GM12872 (cell line): ENCODE results near the gene PROK1.

Experiments
- TF ChIP-seq, protein P1 (sequence below): IDR thresholded peaks from 3 replicates; pipeline ENCODE4 v1.5.1; 2011; ENCODE audit warnings: low read depth, mild to moderate bottlenecking, low read length, moderate library complexity; ENCODE audit not compliant: insufficient read depth

The PROK1 gene

DNA sequence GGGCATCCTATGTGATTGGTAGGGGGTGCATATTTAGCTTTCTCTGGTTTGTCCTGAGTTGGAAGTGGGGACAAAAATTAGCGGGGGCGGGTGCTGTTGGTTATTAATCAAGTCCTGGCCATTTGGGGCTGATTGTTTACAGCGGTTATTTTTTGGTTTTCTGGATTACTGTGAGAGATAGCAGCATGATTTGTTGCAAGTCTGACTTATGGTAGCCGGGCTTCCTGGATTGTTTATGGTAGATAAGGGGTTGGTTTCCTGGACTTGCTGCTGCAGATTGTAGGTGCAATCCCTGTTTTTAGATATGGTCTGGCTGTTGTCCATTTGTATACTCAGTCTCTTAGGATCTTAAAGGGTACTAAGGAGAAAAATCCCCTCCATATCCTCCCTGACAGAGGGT lies 12.1 kb upstream of the PROK1 start:
- TF ChIP-seq, protein P1, sequence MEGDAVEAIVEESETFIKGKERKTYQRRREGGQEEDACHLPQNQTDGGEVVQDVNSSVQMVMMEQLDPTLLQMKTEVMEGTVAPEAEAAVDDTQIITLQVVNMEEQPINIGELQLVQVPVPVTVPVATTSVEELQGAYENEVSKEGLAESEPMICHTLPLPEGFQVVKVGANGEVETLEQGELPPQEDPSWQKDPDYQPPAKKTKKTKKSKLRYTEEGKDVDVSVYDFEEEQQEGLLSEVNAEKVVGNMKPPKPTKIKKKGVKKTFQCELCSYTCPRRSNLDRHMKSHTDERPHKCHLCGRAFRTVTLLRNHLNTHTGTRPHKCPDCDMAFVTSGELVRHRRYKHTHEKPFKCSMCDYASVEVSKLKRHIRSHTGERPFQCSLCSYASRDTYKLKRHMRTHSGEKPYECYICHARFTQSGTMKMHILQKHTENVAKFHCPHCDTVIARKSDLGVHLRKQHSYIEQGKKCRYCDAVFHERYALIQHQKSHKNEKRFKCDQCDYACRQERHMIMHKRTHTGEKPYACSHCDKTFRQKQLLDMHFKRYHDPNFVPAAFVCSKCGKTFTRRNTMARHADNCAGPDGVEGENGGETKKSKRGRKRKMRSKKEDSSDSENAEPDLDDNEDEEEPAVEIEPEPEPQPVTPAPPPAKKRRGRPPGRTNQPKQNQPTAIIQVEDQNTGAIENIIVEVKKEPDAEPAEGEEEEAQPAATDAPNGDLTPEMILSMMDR, result no peak

DNA sequence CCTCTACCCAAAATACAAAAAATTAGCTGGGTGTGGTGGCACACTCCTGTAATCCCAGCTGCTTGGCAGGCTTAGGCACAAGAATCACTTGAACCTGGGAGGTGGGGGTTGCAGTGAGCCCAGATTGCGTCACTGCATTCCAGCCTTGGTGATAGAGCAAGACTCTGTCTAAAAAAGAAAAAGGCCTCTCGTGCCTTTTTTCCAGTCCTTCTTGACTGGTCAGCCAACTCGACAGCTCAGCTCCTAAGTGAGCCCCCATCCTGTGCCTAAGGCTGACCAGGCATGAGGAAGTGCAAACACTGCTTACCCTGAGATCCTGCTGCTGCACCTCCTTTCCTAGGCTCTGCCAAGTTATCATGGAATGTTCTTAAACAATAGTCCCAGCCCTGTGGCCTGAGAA lies 10.1 kb upstream of the PROK1 start:
- TF ChIP-seq, protein P1, result no peak

DNA sequence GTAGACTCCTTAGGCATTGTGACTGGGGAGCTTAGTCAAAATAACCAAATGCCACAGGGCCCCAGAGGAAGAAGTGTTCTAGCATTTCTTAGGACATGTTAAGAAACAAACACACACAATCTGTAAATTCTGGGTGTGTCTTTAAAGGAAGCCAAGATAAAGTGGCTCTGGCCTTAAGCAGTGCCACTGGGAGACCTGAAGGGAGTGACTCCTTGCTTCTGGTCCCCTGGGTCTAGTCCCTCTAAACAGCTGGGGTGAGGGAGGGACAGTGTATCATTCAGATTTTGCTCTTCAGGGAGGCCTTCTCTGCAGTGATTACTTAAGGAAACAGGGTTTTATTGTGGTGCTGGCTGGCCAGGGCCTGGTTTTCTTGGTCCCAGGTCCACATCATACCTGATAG lies 9.1 kb upstream of the PROK1 start:
- TF ChIP-seq, protein P1, result no peak

DNA sequence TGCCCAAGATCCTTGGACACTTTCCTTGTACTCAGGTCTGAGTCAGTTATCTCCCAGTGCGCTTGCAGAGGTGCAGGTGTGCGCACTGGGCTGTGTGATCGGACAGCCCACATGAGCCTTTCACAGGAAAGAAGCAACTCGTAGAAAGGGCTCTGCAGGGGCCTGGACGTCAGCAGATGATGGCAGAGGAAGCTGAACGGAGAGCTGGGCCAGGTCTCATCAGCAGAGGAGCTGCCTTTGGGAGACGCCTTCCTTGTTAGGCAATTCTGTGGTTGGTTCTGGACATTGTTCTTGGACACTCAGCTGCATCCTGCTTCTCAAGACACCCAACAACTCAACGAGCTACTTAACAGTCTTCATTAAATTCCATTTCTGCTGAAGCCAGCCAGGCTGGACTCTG lies 7.5 kb upstream of the PROK1 start:
- TF ChIP-seq, protein P1, result no peak

DNA sequence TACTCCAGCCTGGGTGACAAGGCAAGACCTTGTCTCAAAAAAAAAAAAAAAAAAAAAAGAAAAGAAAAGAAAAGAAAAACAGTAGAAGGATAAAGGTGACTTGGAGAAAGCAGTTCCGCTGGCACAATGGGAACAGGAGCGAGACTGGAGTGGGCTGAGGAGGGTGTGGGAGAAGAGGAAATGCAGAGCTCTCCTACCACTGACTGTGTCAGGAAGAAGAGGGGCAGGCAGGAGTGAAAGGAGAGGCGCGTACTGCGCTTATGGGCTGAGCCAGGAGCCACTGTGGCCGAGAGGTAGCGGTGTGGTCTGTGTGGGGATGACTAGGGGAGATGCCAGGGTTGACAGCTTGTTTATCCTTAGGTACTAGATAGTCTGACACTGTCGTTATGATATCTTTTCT lies 6.4 kb upstream of the PROK1 start:
- TF ChIP-seq, protein P1, result no peak

DNA sequence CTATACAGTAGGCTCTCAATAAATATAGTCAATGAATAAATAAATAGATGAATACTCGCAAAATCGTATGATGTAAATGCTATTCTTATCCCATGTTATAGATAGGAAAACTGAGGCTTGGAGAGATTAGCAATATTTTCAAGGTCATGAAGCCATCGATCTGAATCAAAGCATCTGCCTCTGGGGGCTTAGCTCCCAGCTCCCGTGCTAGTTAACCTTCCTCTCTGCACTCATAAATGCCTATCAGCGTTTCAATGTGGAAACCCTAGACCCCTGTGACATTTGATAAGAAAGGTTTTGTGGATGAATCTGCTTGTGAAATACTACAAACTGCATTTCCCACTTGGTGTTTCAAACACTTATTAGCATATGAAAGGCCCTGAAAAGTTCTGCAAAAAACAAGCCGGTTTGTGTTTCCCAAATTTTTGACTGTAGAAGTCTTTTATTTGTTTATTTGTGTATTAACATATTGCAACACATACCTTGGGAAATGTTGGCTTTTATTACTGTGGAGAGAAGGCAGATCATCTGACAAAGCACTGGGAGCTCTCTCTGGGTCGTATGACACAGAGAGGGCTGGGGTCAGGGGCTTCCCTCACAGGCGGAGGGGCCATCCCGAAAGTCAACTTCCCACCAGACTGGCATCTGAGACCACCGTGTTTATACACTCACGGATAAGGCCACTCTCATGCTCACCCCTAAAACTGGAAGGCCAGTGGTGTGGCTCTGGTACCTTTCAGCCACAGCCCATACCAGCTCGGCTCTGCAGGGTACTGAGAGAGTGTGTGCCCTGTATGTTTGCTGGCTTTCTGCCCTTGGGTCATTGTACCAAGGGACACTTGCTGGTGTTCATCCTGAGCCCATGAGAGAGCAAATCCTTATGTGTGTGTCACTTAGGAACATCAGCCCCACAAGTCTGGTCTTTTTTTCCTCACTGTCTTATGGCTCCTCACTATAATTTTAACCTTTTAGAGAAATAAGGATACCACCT lies 993 bp upstream of the PROK1 start:
- TF ChIP-seq, protein P1, result no peak

DNA sequence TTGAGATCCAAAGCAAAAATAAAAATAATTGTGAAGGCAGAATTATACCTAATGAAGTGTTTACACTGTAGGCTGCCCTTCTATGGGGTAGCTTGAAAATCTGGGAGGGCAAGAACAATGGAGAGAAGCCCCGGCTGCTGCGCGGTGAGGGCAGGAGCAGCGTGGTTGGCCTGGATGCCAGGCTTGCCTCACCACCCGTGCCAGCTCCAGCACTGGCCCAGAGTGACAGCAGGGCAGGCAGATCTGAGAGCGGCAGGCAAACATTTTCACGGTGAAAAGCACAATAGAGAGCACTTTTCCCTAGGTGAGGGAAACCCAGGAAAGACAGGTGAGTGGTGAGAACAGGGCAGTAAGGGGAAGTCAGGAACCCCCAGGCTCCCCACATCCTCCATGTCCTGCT lies 1.4 kb downstream of the PROK1 start:
- TF ChIP-seq, protein P1, result no peak
